GM21360 (cell line): Measurements from ENCODE around the gene ATG3.

Experiments used
- ATAC-seq: cut with Tn5 transposase; IDR thresholded peaks from one replicate; pipeline ENCODE4 v1.9.1; 2021; ENCODE audit warnings: mild to moderate bottlenecking, moderate library complexity; ENCODE audit not compliant: unreplicated experiment

ATG3 gene

GRCh38 chr3:112561734-112562529, at the start of gene ATG3, which contains the start of gene SLC35A5:
Gene ATG3 (minus strand): TSS chr3:112561962. CDS start chr3:112561528, 434 bp downstream.
Gene SLC35A5 (plus strand): TSS chr3:112562045. CDS start chr3:112563404, 1,359 bp downstream.
- ATAC-seq, result peak; percentile 76

- no peak for ATAC-seq
Observed at GRCh38 chr3:112610121-112610520, 48.4 kb upstream of the ATG3 start.

- ATAC-seq, result no peak
Observed at GRCh38 chr3:112607863-112608262, 46.1 kb upstream of the ATG3 start.

- ATAC-seq, result no peak
Observed at GRCh38 chr3:112606098-112606497, 44.3 kb upstream of the ATG3 start.

- ATAC-seq, result no peak
Observed at GRCh38 chr3:112605285-112605684, 43.5 kb upstream of the ATG3 start.

- no peak for ATAC-seq
Observed at GRCh38 chr3:112604536-112604935, 42.8 kb upstream of the ATG3 start.

GRCh38 chr3:112602217-112602838, 40.6 kb upstream of the ATG3 start:
- peak; percentile 54 for ATAC-seq

- no peak for ATAC-seq
Observed at GRCh38 chr3:112598731-112599130, 37.0 kb upstream of the ATG3 start.

GRCh38 chr3:112597945-112598344, 36.2 kb upstream of the ATG3 start:
- no peak for ATAC-seq

GRCh38 chr3:112594856-112595255, 33.1 kb upstream of the ATG3 start:
- no peak for ATAC-seq

GRCh38 chr3:112593258-112593657, 31.5 kb upstream of the ATG3 start:
- ATAC-seq, result no peak

GRCh38 chr3:112587336-112587735, 25.6 kb upstream of the ATG3 start:
- no peak for ATAC-seq

GRCh38 chr3:112585782-112586181, 24.0 kb upstream of the ATG3 start:
- ATAC-seq, result no peak

- no peak for ATAC-seq
Observed at GRCh38 chr3:112583105-112583504, 21.3 kb upstream of the ATG3 start.

- ATAC-seq, result no peak
Observed at GRCh38 chr3:112582244-112582874, 20.6 kb upstream of the ATG3 start.

- ATAC-seq, result no peak
Observed at GRCh38 chr3:112579697-112580096, 17.9 kb upstream of the ATG3 start.

- ATAC-seq, result no peak
Observed at GRCh38 chr3:112579232-112579631, 17.5 kb upstream of the ATG3 start.

- ATAC-seq, result no peak
Observed at GRCh38 chr3:112572701-112573100, 10.9 kb upstream of the ATG3 start.

GRCh38 chr3:112569265-112569664, 7.5 kb upstream of the ATG3 start:
- ATAC-seq, result no peak

GRCh38 chr3:112568642-112569041, 6.9 kb upstream of the ATG3 start:
- no peak for ATAC-seq

- ATAC-seq, result no peak
Observed at GRCh38 chr3:112564940-112565305, 3.2 kb upstream of the ATG3 start.
